Measurements from ENCODE around the gene CGB2.
A peak's percentile ranks its signal among the peaks of the same experiment; 100 is the strongest.
"Not testable (repeated sequence)": the region's sequence is repeated elsewhere in the genome, so short reads cannot be mapped to it uniquely, and the experiment has no call there.

The CGB2 gene

GRCh38 chr19:49036815-49037214, 5.1 kb downstream of the CGB2 start, which contains the start of gene CGB1:
Gene CGB1, minus strand, starts transcription at chr19:49036895. Its CDS starts 184 bp downstream, at chr19:49036711.
- peak; percentile 62 for DNase-seq (ENCODE audit: low spot score)

- DNase-seq (ENCODE audit: low spot score), result not testable (repeated sequence)
Observed at GRCh38 chr19:49038111-49038510, 6.4 kb downstream of the CGB2 start.

- DNase-seq (ENCODE audit: low spot score), result not testable (repeated sequence)
Observed at GRCh38 chr19:49038557-49039276, 7.0 kb downstream of the CGB2 start.

GRCh38 chr19:49039736-49040135, 8.0 kb downstream of the CGB2 start:
- DNase-seq (ENCODE audit: low spot score), result not testable (repeated sequence)

GRCh38 chr19:49042177-49042576, 10.5 kb downstream of the CGB2 start:
- DNase-seq (ENCODE audit: low spot score), result no peak

DNA sequence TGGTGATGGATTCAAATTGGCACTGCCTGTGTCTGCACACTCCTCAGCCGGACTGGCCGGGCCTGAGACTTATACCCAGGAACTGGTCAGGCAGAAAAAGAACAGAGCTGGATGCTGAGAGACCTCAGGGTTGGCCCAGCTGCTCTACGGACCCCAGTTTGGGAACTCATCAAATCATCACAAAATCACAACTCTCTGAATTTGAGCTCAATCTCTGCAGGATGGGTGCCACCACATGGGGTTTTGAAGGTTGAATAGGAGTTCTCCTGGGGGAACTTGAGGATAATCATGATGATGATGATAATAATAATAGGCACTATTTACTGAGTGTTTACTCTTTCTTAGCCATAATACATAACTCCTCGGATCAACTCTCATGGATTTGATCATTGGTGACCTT, 11.0 kb downstream of the CGB2 start:
- not testable (repeated sequence) for DNase-seq (ENCODE audit: low spot score)

- DNase-seq (ENCODE audit: low spot score), result not testable (repeated sequence)
Observed at GRCh38 chr19:49043548-49043947, 11.9 kb downstream of the CGB2 start, which contains the start of gene CGB5. Gene CGB5, plus strand, starts transcription at chr19:49043848. Its CDS starts 362 bp downstream, at chr19:49044210.

- DNase-seq (ENCODE audit: low spot score), result not testable (repeated sequence)
Observed at GRCh38 chr19:49049011-49049410, 17.3 kb downstream of the CGB2 start, which contains the start of gene CGB8. Gene CGB8, minus strand, starts transcription at chr19:49049111. Its CDS starts 372 bp downstream, at chr19:49048739.

DNA sequence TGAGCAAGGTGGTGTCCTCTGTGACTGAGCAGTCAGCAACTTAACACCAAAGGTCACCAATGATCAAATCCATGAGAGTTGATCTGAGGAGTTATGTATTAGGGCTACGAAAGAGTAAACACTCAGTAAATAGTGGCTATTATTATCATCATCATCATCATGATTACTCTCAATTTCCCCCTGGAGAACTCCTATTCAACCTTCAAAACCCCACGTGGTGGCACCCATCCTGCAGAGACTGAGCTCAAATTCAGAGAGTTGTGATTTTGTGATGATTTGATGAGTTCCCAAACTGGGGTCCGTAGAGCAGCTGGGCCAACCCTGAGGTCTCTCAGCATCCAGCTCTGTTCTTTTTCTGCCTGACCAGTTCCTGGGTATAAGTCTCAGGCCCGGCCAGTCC, 18.1 kb downstream of the CGB2 start:
- DNase-seq (ENCODE audit: low spot score), result not testable (repeated sequence)

- not testable (repeated sequence) for DNase-seq (ENCODE audit: low spot score)
Observed at GRCh38 chr19:49050376-49051033, 18.8 kb downstream of the CGB2 start.

GRCh38 chr19:49056101-49056901, 24.6 kb downstream of the CGB2 start:
- no peak for DNase-seq (ENCODE audit: low spot score)

DNA sequence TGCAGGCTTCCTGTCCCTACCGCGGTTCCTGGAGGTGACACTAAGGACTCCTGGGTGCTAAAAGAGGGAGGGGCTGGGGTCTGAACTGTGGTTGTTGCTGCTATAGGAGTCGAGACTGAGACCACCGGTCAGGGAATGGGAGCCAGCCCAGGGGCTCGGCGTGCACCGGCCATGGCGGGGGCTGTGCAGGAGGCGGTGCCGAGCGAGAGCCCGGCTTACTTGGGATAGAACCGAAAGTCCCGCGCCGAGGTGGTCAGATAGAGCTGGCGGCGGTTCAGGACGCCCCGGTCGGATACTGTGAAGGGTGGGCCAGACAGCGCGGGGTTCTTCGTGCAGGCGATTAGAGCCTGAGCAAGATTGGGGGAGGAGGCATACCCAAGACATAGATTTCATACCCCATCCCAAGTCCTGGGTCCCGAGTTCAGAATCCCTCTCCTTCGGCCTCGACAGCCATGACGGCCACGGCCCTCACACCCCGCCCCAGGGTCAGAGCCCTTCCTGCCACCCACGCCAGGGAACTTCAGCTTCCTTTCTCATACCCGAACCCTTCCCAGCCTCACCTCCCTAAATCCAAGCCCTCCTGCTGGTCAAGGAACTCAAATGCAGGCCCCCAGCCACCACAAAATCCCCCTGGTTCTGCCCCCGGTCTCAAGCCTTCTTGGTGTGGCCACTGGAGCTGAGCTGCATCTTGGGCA, 25.4 kb downstream of the CGB2 start:
- DNase-seq (ENCODE audit: low spot score), result not testable (repeated sequence)

GRCh38 chr19:49057636-49058234, 26.0 kb downstream of the CGB2 start, which contains the start of gene CGB7:
Gene CGB7, minus strand, starts transcription at chr19:49057749. Its CDS starts 2,374 bp downstream, at chr19:49055375.
- DNase-seq (ENCODE audit: low spot score), result peak; percentile 46

DNA sequence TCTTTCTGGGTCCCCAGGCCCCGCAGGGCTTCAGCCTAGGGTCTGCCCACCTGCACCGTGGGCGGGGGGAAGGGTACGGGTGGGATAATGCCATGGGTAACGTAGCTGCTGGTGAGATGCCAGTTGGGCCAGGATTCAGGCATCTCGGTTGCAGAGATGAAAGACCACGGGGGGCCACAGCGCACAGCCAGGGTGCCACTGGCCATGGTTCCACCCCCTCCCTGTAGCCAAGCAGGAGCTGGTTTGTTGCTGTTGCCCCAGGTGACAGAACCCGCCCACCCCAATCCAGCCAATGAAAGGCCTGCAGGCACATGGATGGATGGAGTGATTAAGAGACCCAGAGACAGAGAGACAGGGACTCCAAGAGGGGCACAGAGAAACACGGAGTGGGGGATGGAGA, 26.9 kb downstream of the CGB2 start:
- DNase-seq (ENCODE audit: low spot score), result no peak

DNA sequence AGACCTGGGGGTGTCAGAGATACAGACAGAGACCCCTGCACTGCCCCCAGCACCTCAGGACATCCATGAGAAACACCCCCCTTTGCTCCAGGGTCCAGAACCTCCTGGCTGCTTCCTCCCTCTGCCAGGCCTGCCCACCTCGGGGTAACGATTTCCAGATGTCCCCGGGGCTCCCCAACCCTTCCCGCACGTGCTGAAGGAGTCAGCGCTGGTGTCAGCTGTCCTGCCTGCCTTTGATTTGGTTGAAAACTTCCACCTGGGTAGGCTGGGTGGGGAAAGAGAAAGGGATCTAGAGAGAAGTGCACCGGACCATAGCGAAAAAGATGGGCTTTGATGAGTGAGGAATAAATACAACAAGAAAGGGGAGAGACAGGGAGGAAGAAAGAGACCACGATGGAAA, 27.4 kb downstream of the CGB2 start:
- DNase-seq (ENCODE audit: low spot score), result no peak

DNA sequence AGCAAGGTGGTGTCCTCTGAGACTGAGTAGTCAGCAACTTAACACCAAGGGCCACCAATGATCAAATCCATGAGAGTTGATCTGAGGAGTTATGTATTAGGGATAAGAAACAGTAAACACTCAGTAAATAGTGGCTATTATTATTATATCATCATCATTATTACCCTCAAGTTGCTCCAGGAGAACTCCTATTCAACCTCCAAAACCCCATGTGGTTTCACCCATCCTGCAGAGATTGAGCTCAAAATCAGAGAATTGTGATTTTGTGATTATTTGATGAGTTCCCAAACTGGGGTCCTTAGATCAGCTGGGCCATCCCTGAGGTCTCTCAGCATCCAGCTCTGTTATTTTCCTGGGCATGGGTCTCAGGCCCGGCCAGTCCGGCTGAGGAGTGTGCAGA, 29.3 kb downstream of the CGB2 start:
- no peak for DNase-seq (ENCODE audit: low spot score)

- DNase-seq (ENCODE audit: low spot score), result no peak
Observed at GRCh38 chr19:49061445-49061844, 29.8 kb downstream of the CGB2 start.

- DNase-seq (ENCODE audit: low spot score), result no peak
Observed at GRCh38 chr19:49064029-49064629, 32.4 kb downstream of the CGB2 start.

GRCh38 chr19:49064768-49065611, 33.3 kb downstream of the CGB2 start, which contains the start of gene NTF4:
Gene NTF4, minus strand, starts transcription at chr19:49064818. Its CDS starts 2,821 bp downstream, at chr19:49061997.
- DNase-seq (ENCODE audit: low spot score), result peak; percentile 30
